Measurements from ENCODE around the gene TPSD1. TPM values are rescaled to one million over a fixed set of nuclear protein-coding genes. Genes with fewer than 3 reads are reported as not detected.

Gene TPSD1
- total and polyA plus RNA-seq, 9 of the 15 experiments (the other 6 are each of a cell fraction or from before 2014, with no cell fraction given), result not detected

- ATAC-seq (no peak), DNase-seq (ENCODE audit: extremely low read depth in 1 of 4, low spot score in 3 of 4) (no peak), FAIRE-seq (no peak)
- CTCF ChIA-PET (ENCODE audit: low intra/inter-chr PET ratio), result no interaction called here
- no peak overlapping the region for H3K27ac ChIP-seq (ENCODE audit: extremely low read depth, low read depth, low read length)
- H3K4me1 ChIP-seq (replicated peaks in 1 of 2; ENCODE audit: control insufficient read depth in 2 of 2, insufficient read depth in 2 of 2, low read length in 2 of 2), result peaks cover 0 to 45% of the 10 kb centered on the region in 2 experiments; a peak in 2 of 5 replicates
- peaks cover 3% of the 10 kb centered on the region for H3K9me1 ChIP-seq (ENCODE audit: control insufficient read depth, insufficient read depth, low read length)
- H2AFZ ChIP-seq (ENCODE audit: low read depth, low read length), result no peak overlapping the region
- no peak overlapping the region for H3K4me3 ChIP-seq
- POLR2A ChIA-PET, result no interaction called here
- no peak overlapping the region for H3K9ac ChIP-seq (ENCODE audit: insufficient read depth in 1 of 2, low read depth in 2 of 2, low read length in 2 of 2)
- H3K36me3 ChIP-seq (ENCODE audit: control insufficient read depth, insufficient read depth, low read length), result no peaks in the 10 kb centered on the region
- H3K9me3 ChIP-seq (replicated peaks; ENCODE audit: control insufficient read depth, insufficient read depth, low read depth, low read length), result peaks cover 7% of the 10 kb centered on the region; the same call in 1 of the 2 replicates
- TF ChIP-seq IRF9 (tag; IDR thresholded peaks at IDR 0.05) (no peak), TFAM (CRISPR knock-in tag; conservative IDR thresholded peaks at IDR 0.05) (no peak), ZNF184 (CRISPR knock-in tag; IDR thresholded peaks at IDR 0.05) (no peak), CREBBP (IDR thresholded peaks at IDR 0.05; ENCODE audit: low read depth, low read length) (no peak), ELK1 (CRISPR knock-in tag; IDR thresholded peaks at IDR 0.05) (no peak)
- no peaks in the 10 kb centered on the region for H3K79me2 ChIP-seq (ENCODE audit: control insufficient read depth, insufficient read depth, low read length)
- peaks cover 22 to 54% of the 10 kb centered on the region in 2 experiments; a peak in 4 of 5 replicates for H3K27me3 ChIP-seq (ENCODE audit: control insufficient read depth in 2 of 2, insufficient read depth in 2 of 2, low read length in 2 of 2)
- BruUV-seq (replicated peaks), result no TSS peak
- H4K20me1 ChIP-seq (replicated peaks; ENCODE audit: control insufficient read depth, insufficient read depth, low read length), result no peaks in the 10 kb centered on the region
- 12% methylated on average over 9 of the region's 9 CpGs for WGBS (ENCODE audit: insufficient coverage, low coverage, missing lambda C conversion rate)
- no peak overlapping the region for H3K4me2 ChIP-seq (ENCODE audit: insufficient read depth, low read length)
- in situ Hi-C loops (cut with MboI), result no loop called here
- intact Hi-C loops (cut with micrococcal nuclease), result no loop called here
These were observed 7.0 kb downstream of the TPSD1 start for GRCh38 chr16:1262846-1263221.
